Muscle of back (tissue), 11 donors: ENCODE results near the gene CFAP46. TPM values are rescaled to one million over a fixed set of nuclear protein-coding genes. Genes with fewer than 3 reads are reported as not detected.

Experiments used
- DNase-seq, 3 donors: peaks; one replicate each; pipeline versions ENCODE4 v3.0.0 to v3.0.0-alpha.2; 2013
- polyA plus RNA-seq, 10 donors: library from polyadenylated mRNA; unstranded; fragments of 120-200 nt; gene quantifications; one replicate each; pipeline ENCODE4 v1.2.1, GENCODE V29; 2013; ENCODE audit not compliant: insufficient read length in 10 of 10

The CFAP46 gene
- polyA plus RNA-seq, 10 donors: 0.21 to 0.53 (median 0.44) TPM

GRCh38 chr10:132865851-132866600 lies 76.3 kb downstream of the CFAP46 start:
- DNase-seq: no peak

DNA sequence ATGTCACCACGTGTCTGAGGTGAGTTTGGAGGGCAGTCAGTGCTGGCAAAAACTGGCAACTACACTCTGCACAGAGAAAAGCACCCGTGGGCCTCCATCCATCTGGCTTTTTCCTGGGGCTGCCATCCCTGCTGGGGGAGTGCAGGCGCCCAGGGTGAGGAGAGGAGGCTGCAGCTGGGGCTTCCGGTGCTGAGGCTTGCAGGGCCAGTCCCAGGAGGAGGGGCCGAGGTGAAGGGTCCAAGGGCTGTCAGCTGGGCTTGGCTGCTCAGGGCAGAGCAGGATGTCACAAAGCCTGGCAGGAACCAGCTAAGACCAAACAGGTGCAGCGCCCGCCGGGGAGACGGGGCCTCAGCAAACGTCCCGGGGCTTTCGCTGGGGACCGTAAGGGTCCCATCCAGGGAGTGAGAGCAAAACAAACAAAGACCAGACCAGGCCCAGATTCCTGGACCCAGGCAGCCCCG lies 77.2 kb downstream of the CFAP46 start:
- no peak for DNase-seq

DNA sequence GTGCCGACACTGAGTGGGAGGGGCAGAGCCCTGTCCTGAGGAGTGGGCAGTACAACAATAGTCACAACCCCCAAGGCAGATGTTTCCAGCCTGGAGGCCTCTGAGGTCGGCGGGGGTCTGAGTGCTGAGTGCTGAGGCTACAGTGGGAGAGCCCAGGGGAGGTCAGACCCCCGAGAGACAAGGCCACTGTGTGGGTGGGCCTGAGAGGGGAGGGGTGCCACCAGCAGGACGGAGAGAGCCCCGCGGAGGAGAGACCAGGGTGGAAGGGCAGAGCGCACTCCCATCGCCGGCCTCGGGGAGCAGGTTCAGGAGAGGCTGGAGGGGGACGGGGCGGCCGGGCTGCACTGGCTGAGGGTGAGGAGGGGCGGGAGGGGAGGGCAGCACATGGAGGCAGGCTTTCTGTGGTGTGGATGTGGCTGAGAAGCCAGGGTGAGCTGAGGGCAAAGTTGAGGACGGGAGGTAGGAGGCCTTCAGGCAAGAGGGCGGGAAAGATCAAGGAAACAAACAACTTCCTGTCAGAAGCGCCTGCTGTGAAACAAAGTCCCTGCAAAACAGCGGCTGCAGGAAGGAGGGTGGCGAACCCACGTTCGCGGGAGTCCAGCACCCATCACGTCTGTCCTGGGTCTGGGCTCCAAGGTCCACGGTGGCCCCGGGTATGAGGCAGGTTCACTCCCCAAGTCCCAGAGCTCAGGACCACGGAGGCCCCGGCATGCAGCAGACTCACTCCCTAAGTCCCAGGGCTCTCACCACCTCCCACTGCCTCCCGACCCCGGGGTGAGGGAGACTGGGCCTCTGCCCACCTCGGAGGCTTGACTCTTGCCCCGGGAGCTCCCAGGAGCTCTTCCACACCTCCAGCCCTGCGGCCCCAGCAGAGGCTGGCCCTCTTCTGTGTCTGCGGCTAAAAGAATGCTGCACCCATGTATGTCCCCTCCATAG lies 79.6 kb downstream of the CFAP46 start:
- no peak for DNase-seq

GRCh38 chr10:132861884-132862461 lies 80.4 kb downstream of the CFAP46 start:
- DNase-seq: no peak

DNA sequence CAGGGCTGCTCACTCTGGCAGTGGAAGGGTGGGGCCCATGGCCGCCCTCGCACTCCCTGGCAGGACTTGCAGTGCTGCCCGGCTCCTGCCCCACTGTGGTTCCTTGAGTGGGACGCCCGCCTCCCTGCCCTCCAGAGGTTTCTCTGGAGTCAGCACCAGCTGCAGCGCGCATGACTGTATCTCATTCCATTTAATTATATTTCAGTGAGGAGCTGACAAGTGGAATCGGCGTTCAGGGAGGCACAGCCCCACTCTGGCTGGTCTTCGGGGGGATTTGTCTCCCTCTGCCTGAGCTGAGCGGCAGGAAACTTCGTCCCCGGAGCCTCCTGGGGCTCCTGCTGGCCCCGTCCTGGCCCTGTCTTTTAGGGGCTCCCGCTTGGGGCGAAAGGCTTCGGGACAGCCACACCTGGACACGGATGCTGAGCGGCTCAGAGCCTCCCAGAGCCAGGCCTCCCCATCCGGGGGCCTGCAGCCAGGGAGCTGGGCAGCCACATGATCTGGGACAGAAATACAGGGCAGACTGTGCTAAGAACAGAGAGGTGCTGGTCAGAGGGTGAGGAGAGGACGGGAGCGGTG lies 81.2 kb downstream of the CFAP46 start:
- DNase-seq: no peak

DNA sequence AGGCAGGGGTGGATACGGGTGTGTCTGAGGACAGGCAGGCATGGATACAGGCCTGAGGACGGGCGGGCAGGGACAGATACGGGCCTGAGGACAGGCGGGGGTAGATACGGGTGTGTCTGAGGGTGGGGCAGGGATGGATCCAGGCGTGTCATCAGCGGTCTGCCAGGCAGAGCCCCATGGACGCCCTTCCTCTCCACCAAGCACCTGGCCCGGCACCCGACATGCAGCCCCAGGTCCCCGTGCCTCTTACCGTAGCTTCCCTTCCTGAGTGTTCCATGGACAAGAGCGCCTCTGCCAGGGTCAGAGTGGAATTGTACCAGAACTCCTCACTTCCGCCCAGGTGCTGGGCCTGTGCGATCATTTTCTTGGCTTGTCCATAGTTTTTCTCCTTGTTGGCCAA lies 81.8 kb downstream of the CFAP46 start:
- no peak for DNase-seq

DNA sequence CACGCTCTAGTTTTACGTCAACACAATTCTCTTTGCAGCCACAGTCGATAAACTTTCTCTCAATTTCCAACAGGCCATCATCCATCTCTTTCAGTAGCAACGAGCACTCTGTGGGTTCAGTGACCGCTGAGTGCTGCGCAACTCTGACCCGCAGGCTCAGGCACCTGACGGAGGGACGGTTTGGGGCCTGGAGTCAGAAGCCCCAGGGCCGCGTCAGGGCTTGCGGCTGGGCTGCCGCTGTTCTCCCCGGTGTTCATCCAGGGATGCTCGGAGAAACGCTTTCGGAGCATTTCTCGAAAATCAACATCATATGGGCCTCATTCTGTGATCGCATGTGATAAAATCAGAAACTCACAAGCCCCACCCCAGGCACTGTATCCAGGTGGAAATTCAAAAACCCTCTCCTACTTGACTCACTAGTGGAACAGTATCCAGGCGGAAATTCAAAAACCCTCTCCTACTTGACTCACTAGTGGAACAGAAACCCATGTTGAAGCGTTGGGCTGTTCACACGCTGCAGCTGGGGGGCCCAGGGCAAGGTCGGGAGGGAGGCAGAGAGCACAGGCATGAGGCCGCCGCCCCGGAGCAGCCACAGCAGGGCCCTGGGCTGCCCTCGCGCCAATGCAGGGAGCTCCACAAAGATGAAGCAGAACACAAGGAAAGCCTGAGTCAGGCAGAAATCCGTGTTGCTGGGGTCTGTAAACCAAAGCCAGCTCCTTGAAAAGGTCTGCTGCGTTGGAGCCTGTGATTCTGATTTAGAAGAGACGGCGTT lies 83.1 kb downstream of the CFAP46 start:
- no peak for DNase-seq

DNA sequence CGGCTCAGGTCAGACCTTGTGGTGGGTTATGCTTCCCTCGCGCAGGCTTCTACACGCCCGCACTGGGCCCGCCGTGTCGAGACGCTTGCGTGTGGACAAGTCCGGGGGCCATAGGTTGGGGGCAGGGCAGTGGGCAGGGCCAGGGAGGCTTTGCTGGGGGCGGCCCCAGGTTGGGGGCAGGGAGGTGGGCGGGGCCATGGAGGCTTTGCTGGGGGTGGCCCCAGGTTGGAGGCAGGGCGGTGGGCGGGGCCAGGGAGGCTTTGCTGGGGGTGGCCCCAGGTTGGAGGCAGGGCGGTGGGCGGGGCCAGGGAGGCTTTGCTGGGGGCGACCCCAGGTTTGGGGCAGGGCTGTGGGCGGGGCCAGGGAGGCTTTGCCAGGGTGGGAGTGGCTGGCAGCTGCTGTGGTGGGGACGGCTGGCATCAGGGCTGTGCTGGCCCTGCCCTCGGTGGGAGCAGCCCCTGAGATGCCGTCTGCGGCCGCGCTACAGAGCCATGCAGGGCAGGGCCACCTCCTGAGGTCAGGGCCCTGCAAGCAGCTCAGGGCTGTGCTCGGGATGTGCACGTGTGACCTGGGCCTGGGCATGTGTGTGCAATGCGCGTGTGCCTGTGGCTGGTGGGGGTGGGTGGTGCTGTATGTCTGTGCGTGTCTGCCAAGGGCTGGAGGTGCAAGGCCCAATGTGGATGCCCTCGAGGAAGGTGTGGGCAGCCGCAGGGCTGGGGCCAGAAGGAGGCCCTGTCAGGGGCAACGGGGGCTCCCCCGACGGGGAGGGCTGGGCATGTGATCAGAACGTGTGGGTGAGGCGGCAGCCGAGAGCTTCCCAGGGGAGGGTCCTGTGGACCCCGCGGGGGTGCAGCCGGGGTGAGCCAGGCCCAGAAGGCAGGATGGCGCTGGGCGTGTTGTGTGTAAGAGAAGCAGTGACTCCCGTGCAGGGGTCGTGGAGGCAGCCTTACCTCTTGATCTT lies 84.0 kb downstream of the CFAP46 start:
- no peak for DNase-seq

DNA sequence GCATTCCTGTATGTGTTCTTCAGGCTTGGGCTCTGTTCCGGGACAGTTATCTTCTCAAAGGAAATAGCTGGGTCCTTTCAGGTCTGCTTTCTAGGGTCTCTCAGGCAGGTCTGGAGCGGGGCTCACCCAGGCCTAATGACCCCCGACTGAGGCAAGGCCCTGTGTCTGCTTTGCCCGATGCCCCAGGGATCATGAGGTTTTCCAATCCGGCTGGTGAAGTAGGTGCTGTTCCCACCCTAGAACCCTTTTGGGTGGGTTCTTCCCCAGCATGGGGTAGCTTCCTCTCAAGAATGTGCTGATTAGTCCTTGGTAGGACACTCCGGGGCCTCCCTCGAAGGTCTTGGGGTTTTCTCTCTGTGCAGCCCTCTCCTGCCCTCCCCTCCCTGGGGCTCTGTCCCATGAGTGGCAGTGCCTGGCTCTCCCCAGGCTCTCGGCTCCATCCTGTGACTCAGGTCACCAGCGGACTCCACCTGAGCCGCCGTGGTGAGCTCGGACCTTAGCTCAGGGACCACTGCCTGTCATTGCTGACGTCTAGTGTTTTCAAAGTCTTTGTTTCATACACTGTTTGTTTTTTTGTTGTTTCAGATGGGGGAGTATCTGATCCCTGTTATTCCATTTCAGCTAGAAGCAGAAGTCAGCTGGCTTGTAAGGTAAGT lies 85.4 kb downstream of the CFAP46 start:
- no peak for DNase-seq

- no peak for DNase-seq
These were observed 86.5 kb downstream of the CFAP46 start for GRCh38 chr10:132855889-132856288.

GRCh38 chr10:132851451-132851850 lies 90.9 kb downstream of the CFAP46 start:
- no peak for DNase-seq

DNA sequence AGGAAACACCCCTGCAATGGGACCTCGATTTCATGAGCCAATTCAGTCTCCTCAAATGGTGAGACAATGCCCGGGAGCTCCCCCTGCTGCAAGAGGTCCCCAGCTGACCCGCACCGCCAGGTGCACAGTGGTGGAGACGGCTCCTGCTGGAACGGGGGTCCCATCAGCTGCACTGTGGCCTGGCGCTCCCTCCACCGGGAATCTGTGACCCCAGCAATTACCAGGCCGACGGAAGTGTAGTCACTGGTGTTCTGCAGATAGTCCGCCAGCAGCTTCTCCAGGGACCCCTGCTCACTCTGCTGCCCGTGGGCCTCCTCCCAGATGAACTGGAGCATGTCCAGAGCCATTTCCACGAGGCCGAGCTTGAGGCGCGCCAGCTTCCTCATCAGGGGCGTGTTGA lies 91.5 kb downstream of the CFAP46 start:
- no peak for DNase-seq

- no peak for DNase-seq
These were observed 92.1 kb downstream of the CFAP46 start for GRCh38 chr10:132850246-132850645.

GRCh38 chr10:132849546-132850031 lies 92.8 kb downstream of the CFAP46 start:
- no peak for DNase-seq

DNA sequence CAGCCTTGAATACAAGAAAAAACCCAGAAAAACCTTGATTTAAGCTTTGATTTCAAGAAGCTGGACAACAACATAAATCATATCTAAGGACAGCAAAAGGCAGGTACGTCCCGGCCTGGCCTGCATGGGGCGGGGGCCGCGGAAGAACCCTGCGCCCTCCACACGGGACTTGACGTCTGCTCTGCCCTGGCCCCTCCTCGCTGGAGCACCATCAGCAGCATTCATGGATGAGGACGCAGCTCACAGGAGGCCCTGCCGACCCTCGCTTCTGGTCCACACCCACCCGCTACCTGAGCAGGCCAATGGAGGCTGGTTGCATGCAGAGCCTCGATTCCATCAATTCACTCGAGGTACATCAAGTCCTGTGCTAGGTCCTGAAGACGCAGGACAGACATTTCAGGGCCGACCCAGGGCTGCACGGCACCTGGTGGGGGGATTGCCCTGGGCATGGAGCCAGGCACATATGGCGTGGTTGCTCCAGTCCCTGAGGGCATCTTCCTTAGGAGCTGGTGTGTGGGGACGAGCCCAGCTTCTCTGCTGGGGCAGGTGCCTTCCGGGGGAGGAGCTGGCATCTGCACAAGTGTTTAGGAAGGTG lies 93.3 kb downstream of the CFAP46 start:
- DNase-seq: no peak

- no peak for DNase-seq
These were observed 94.1 kb downstream of the CFAP46 start for GRCh38 chr10:132848291-132848701.

DNA sequence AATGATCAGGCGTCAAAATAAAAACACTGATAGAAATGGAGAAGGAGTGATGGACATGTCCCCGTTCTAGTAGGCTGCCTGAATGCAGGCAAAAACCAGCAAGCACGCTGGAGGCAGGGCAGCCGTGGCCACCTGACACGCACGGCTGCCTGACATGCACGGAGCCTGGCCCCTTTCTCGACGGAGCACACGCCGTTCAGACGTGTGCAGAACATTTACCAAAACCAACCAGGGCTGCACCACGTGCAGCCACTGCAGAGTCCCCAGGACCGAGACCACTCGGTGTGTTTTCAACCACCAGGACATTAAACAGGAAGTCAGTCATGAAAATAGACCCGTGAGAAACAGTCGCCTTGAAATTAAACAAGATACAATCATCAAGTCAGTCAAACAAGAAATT lies 94.5 kb downstream of the CFAP46 start:
- no peak for DNase-seq

- no peak for DNase-seq
These were observed 95.0 kb downstream of the CFAP46 start for GRCh38 chr10:132847416-132847777.
